ENCODE data around the gene UBA5. TPM values are rescaled to one million over a fixed set of nuclear protein-coding genes. Genes with fewer than 3 reads are reported as not detected.

Gene UBA5
- total and polyA plus RNA-seq, 8 donors = 32.2 to 49.0 (median 37.7) TPM

GRCh38 chr3:132660811-132661070 is 612 bp downstream of the UBA5 start:
- ATAC-seq (peak in 2 of 4 donors; percentile 19 to 28), DNase-seq (no peak), FAIRE-seq (no peak)
- Histone ChIP-seq H3K4me3 (peak overlapping the region; percentile 44 to 89 (median 86)), H3K27ac (peak overlapping the region; percentile 82 to 96 (median 92)), H3K9me3 (no peaks in the 10 kb centered on the region), H3K36me3 (no peaks in the 10 kb centered on the region), H3K4me1 (peaks cover 10 to 44% (median 19%) of the 10 kb centered on the region in 3 donors), H3K27me3 (no peaks in the 10 kb centered on the region)
- intact Hi-C loops (cut with DNase I) = no loop called here
- TF ChIP-seq, protein P1, sequence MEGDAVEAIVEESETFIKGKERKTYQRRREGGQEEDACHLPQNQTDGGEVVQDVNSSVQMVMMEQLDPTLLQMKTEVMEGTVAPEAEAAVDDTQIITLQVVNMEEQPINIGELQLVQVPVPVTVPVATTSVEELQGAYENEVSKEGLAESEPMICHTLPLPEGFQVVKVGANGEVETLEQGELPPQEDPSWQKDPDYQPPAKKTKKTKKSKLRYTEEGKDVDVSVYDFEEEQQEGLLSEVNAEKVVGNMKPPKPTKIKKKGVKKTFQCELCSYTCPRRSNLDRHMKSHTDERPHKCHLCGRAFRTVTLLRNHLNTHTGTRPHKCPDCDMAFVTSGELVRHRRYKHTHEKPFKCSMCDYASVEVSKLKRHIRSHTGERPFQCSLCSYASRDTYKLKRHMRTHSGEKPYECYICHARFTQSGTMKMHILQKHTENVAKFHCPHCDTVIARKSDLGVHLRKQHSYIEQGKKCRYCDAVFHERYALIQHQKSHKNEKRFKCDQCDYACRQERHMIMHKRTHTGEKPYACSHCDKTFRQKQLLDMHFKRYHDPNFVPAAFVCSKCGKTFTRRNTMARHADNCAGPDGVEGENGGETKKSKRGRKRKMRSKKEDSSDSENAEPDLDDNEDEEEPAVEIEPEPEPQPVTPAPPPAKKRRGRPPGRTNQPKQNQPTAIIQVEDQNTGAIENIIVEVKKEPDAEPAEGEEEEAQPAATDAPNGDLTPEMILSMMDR (IDR thresholded peaks at IDR 0.05) = no peak
- 0 to 1% methylated on average over 5 of the region's 5 CpGs for WGBS, 2 donors

DNA sequence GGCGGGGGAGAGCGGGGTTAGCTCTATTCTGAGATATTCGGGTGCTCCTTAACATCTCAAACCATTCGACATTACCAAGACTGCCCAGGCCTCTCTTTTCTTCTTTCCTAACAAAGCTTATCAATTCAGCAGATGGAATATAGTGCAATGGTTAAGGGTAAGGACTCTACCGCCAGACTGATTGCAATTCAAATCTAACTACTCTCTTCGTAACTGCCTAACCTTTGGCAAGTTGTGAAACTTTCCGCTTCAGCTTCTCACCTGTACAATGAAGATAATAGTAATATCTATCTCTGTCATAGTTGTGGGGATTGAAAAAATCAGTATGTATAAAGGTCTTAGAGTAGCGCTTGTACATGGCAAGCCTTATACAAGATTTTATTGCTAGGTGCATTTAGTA is 972 bp downstream of the UBA5 start:
- peak in 2 of 4 donors; percentile 10 to 22 for ATAC-seq
- Histone ChIP-seq H3K36me3 (no peaks in the 10 kb centered on the region), H3K9me3 (no peaks in the 10 kb centered on the region), H3K27me3 (no peaks in the 10 kb centered on the region), H3K27ac (peak overlapping the region in 2 of 4 donors; percentile 95 to 96), H3K4me3 (peak overlapping the region; percentile 44 to 89 (median 86)), H3K4me1 (peaks cover 10 to 47% (median 19%) of the 10 kb centered on the region in 3 donors)
- intact Hi-C loops (cut with DNase I) = no loop called here
- FAIRE-seq = no peak
- no peak for DNase-seq
- TF ChIP-seq, protein P1 (IDR thresholded peaks at IDR 0.05) = no peak
- 3 to 6% methylated on average over 8 of the region's 8 CpGs for WGBS, 2 donors

- DNase-seq (no peak), FAIRE-seq (no peak), ATAC-seq (no peak)
- Histone ChIP-seq H3K27me3 (no peaks in the 10 kb centered on the region), H3K36me3 (no peaks in the 10 kb centered on the region), H3K9me3 (no peaks in the 10 kb centered on the region), H3K4me1 (peaks cover 10 to 51% (median 19%) of the 10 kb centered on the region in 3 donors), H3K4me3 (peak overlapping the region in 2 of 4 donors; percentile 83 to 89), H3K27ac (no peak overlapping the region)
- intact Hi-C loops (cut with DNase I) = no loop called here
- TF ChIP-seq, protein P1 (IDR thresholded peaks at IDR 0.05) = no peak
Measured at GRCh38 chr3:132662212-132662611, 2.1 kb downstream of the UBA5 start.

- Histone ChIP-seq H3K36me3 (peaks cover 0 to 4% (median 0%) of the 10 kb centered on the region in 3 donors), H3K4me1 (peaks cover 13 to 60% (median 22%) of the 10 kb centered on the region in 3 donors), H3K4me3 (no peak overlapping the region), H3K9me3 (no peaks in the 10 kb centered on the region), H3K27ac (no peak overlapping the region), H3K27me3 (no peaks in the 10 kb centered on the region)
- TF ChIP-seq, protein P1 (IDR thresholded peaks at IDR 0.05) = no peak
- ATAC-seq = no peak
- FAIRE-seq = no peak
- intact Hi-C loops (cut with DNase I) = no loop called here
- WGBS, 2 donors = 25 to 29% methylated on average over 3 of the region's 3 CpGs
- DNase-seq = no peak
Measured at GRCh38 chr3:132665230-132665745, 5.2 kb downstream of the UBA5 start.

DNA sequence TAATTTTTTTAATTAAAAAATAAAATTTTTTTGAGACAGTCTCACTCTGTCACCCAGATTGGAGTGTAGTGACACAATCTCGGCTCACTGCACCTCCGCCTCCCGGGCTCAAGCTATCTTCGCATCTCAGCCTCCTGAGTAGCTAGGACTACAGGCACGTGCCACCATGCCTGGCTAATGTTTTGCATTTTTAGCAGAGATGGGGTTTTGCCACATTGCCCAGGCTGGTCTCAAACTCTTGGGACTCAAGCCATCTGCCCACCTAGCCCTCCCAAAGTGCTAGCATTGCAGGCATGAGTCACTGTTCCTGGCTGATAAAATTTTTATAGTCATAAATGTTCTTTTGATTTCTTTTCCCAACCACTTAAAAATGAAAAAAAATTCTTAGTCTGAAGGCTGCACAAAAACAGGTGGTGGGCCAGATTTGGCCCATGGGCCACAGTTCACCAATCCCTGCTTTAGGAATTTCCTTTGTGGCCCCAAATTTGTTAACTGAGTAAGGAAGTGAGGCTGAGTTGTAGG is 9.2 kb downstream of the UBA5 start:
- ATAC-seq = peak in 1 of 4 donors; percentile 31
- no peak for DNase-seq
- no peak for FAIRE-seq
- Histone ChIP-seq H3K36me3 (peaks cover 4 to 24% (median 4%) of the 10 kb centered on the region in 3 donors), H3K4me1 (peaks cover 9 to 44% (median 10%) of the 10 kb centered on the region in 3 donors), H3K27ac (no peak overlapping the region), H3K4me3 (no peak overlapping the region), H3K9me3 (no peaks in the 10 kb centered on the region), H3K27me3 (no peaks in the 10 kb centered on the region)
- TF ChIP-seq, protein P1 (IDR thresholded peaks at IDR 0.05) = no peak
- intact Hi-C loops (cut with DNase I) = no loop called here
- WGBS, 2 donors = 90 to 91% methylated on average over 5 of the region's 5 CpGs

Data from pancreas (tissue), 10 donors.